Activated B cell treated with CpG ODN at 0.5 μM for 24 hours (primary cell): Measurements from ENCODE around the gene COPS4. TPM values are rescaled to one million over a fixed set of nuclear protein-coding genes. Genes with fewer than 3 reads are reported as not detected.
"Not testable (repeated sequence)": the region's sequence is repeated elsewhere in the genome, so short reads cannot be mapped to it uniquely, and the experiment has no call there.

Experiments used
- ATAC-seq: fragments of 200-7000 bp; cut with Tn5 transposase; one replicate; pipeline ENCODE4 v1.10.0; 2021; ENCODE audit warnings: low read depth, mild to moderate bottlenecking, moderate library complexity
- CTCF ChIA-PET: fragments of 350-600 bp; sonication (Branson Sonifier 250); formaldehyde crosslinking; loops from one replicate; lab custom pipeline; 2021; ENCODE audit warnings: antibody characterized with exemption; lab: Charles Lee
- POLR2A ChIA-PET: fragments of 350-600 bp; sonication (Branson Sonifier 250); formaldehyde crosslinking; loops from one replicate; lab custom pipeline; 2021; ENCODE audit warnings: antibody characterized with exemption; lab: Charles Lee
- DNase-seq: peaks from one replicate; pipeline ENCODE4 v3.0.0; 2022
- H3K27ac Mint-ChIP-seq: one replicate; pipeline ENCODE4 v1.8.0; 2020; ENCODE audit warnings: mixed read lengths
- H3K27me3 Mint-ChIP-seq: one replicate; pipeline ENCODE4 v1.8.0; 2021; ENCODE audit warnings: mixed read lengths
- H3K36me3 Mint-ChIP-seq: one replicate; pipeline ENCODE4 v1.8.0; 2021; ENCODE audit warnings: low read depth, mixed read lengths
- H3K4me1 Mint-ChIP-seq: one replicate; pipeline ENCODE4 v1.8.0; 2021; ENCODE audit warnings: mixed read lengths
- H3K4me3 Mint-ChIP-seq: one replicate; pipeline ENCODE4 v1.8.0; 2020; ENCODE audit warnings: mild to moderate bottlenecking, mixed read lengths
- H3K9me3 Mint-ChIP-seq: one replicate; pipeline ENCODE4 v1.8.0; 2020; ENCODE audit warnings: mixed read lengths
- CTCF ChIP-seq: fragments of 200-600 bp; IDR thresholded peaks from one replicate; pipeline ENCODE4 v1.8.0; 2022; ENCODE audit warnings: antibody characterized with exemption, mild to moderate bottlenecking
- intact Hi-C: fragments of 100-400 bp; cut with micrococcal nuclease; formaldehyde crosslinking; loops from one replicate; pipeline ENCODE4 v1.15.1; 2024
- total RNA-seq: library from RNA; stranded (reverse); gene quantifications from 2 replicates; pipeline ENCODE4 v1.2.3, GENCODE V29; 2022

COPS4 gene
- total RNA-seq, 1 donor from 2014 or later = 36.7 TPM

- ATAC-seq (no peak), DNase-seq (no peak)
- Mint-ChIP-seq H3K36me3 (peaks cover 8% of the 10 kb centered on the region), H3K4me3 (no peak overlapping the region), H3K27me3 (no peaks in the 10 kb centered on the region), H3K9me3 (no peaks in the 10 kb centered on the region), H3K27ac (no peak overlapping the region), H3K4me1 (peaks cover 27% of the 10 kb centered on the region)
- intact Hi-C loops = no loop called here
- ChIA-PET POLR2A (interaction anchor here (0.7 kb wide), 1 partner anchor 220 kb away, joined by 4 read pairs; no protein-coding TSS in a partner anchor), CTCF (interaction anchor here (1.0 kb wide), 1 partner anchor 12 kb away, joined by 3 read pairs; no protein-coding TSS in a partner anchor)
- no peak for TF ChIP-seq CTCF
These were observed 5.3 kb downstream of the COPS4 start for GRCh38 chr4:83040269-83040668.

- H3K27me3 Mint-ChIP-seq, intact Hi-C loops, ATAC-seq, H3K9me3 Mint-ChIP-seq, H3K27ac Mint-ChIP-seq, H3K4me3 Mint-ChIP-seq, DNase-seq, CTCF ChIA-PET: not testable (repeated sequence)
- H3K4me1 Mint-ChIP-seq = peaks cover 14% of the 10 kb centered on the region
- H3K36me3 Mint-ChIP-seq = peaks cover 14% of the 10 kb centered on the region
- POLR2A ChIA-PET = interaction anchor here (0.5 kb wide), 1 partner anchor 30 kb away, joined by 3 read pairs; no protein-coding TSS in a partner anchor
These were observed 8.2 kb downstream of the COPS4 start for GRCh38 chr4:83043157-83043556.

GRCh38 chr4:83043801-83044407 lies 8.9 kb downstream of the COPS4 start:
- Mint-ChIP-seq H3K9me3 (no peaks in the 10 kb centered on the region), H3K36me3 (peaks cover 16% of the 10 kb centered on the region), H3K27me3 (no peaks in the 10 kb centered on the region), H3K27ac (no peak overlapping the region), H3K4me1 (peaks cover 13% of the 10 kb centered on the region), H3K4me3 (no peak overlapping the region)
- no peak for ATAC-seq
- ChIA-PET CTCF (no interaction called here), POLR2A (no interaction called here)
- TF ChIP-seq CTCF = no peak
- intact Hi-C loops = no loop called here
- DNase-seq = no peak

- Mint-ChIP-seq H3K27ac (no peak overlapping the region), H3K36me3 (peaks cover 34% of the 10 kb centered on the region), H3K27me3 (no peaks in the 10 kb centered on the region), H3K4me3 (no peak overlapping the region), H3K9me3 (no peaks in the 10 kb centered on the region), H3K4me1 (peaks cover 5% of the 10 kb centered on the region)
- ATAC-seq = no peak
- no peak for TF ChIP-seq CTCF
- ChIA-PET POLR2A (interaction anchor here (2.6 kb wide), 1 partner anchor 12 kb away, joined by 10 read pairs; the partner anchor contains the start of gene COPS4), CTCF (interaction anchor here (1.5 kb wide), 1 partner anchor 235 kb away, joined by 3 read pairs; no protein-coding TSS in a partner anchor)
- no peak for DNase-seq
- intact Hi-C loops = loop anchor here (1.0 kb wide), 1 partner anchor 12 kb away; the partner anchor contains the start of gene COPS4
These were observed 11.9 kb downstream of the COPS4 start for GRCh38 chr4:83046693-83047473.

- H3K27me3 Mint-ChIP-seq, intact Hi-C loops, ATAC-seq, H3K4me3 Mint-ChIP-seq, DNase-seq, H3K9me3 Mint-ChIP-seq, H3K4me1 Mint-ChIP-seq, H3K27ac Mint-ChIP-seq: not testable (repeated sequence)
- peaks cover 49% of the 10 kb centered on the region for H3K36me3 Mint-ChIP-seq
- CTCF ChIA-PET = interaction anchor here (1.2 kb wide), 1 partner anchor 235 kb away, joined by 3 read pairs; the partner anchor contains the start of gene COQ2
- POLR2A ChIA-PET = interaction anchor here (0.6 kb wide), 1 partner anchor 32 kb away, joined by 7 read pairs; no protein-coding TSS in a partner anchor
These were observed 13.8 kb downstream of the COPS4 start for GRCh38 chr4:83048781-83049180.
